Calu3 (cell line): ENCODE measurements around the gene SCAMP4. TPM values are rescaled to one million over a fixed set of nuclear protein-coding genes. Genes with fewer than 3 reads are reported as not detected.

ENCODE experiments used
- BruUV-seq: library from RNA; stranded (reverse); fragments of 400-500 nt; replicated peaks from 2 replicates; lab custom pipeline; 2021; lab: Mats Ljungman, UMichigan
- CTCF ChIA-PET: fragments of 300-600 bp; sonication (Branson Sonifier 250); formaldehyde crosslinking; loops from one replicate; lab custom pipeline; 2022; ENCODE audit warnings: antibody characterized with exemption; lab: Charles Lee
- DNase-seq: peaks from one replicate; pipeline ENCODE4 v3.0.0; 2022
- H3K27ac Mint-ChIP-seq: one replicate; pipeline ENCODE4 v1.8.0; 2022; ENCODE audit warnings: mixed read lengths; ENCODE audit not compliant: unreplicated experiment
- H3K27me3 Mint-ChIP-seq: one replicate; pipeline ENCODE4 v1.8.0; 2022; ENCODE audit warnings: mixed read lengths; ENCODE audit not compliant: unreplicated experiment
- H3K36me3 Mint-ChIP-seq: one replicate; pipeline ENCODE4 v1.8.0; 2022; ENCODE audit warnings: mild to moderate bottlenecking, moderate library complexity, mixed read lengths; ENCODE audit not compliant: insufficient read depth, unreplicated experiment
- H3K4me1 Mint-ChIP-seq: one replicate; pipeline ENCODE4 v1.8.0; 2022; ENCODE audit warnings: mild to moderate bottlenecking, low read depth, mixed read lengths; ENCODE audit not compliant: unreplicated experiment
- H3K4me3 Mint-ChIP-seq: one replicate; pipeline ENCODE4 v1.8.0; 2022; ENCODE audit warnings: mild to moderate bottlenecking, low read depth, moderate library complexity, mixed read lengths; ENCODE audit not compliant: unreplicated experiment
- H3K9me3 Mint-ChIP-seq: one replicate; pipeline ENCODE4 v1.8.0; 2022; ENCODE audit warnings: low read depth, mixed read lengths; ENCODE audit not compliant: unreplicated experiment
- CTCF ChIP-seq: fragments of 200-600 bp; IDR thresholded peaks from one replicate; pipeline ENCODE4 v1.8.0; 2022; ENCODE audit warnings: antibody characterized with exemption; ENCODE audit not compliant: unreplicated experiment
- intact Hi-C: fragments of 100-400 bp; cut with micrococcal nuclease; formaldehyde crosslinking; loops from one replicate; pipeline ENCODE4 v1.10.0; 2022; ENCODE audit not compliant: unreplicated experiment
- total RNA-seq: library from RNA; stranded (reverse); gene quantifications from 2 replicates; pipeline ENCODE4 v1.2.3, GENCODE V29; 2022

The SCAMP4 gene
- total RNA-seq, 1 experiment from 2014 or later = 64.2 TPM

GRCh38 chr19:1953037-1953436 lies 47.8 kb downstream of the SCAMP4 start:
- CTCF ChIA-PET = interaction anchor here (0.8 kb wide), 1 partner anchor 29 kb away, joined by 4 read pairs; no protein-coding TSS in a partner anchor
- Mint-ChIP-seq H3K9me3 (no peaks in the 10 kb centered on the region), H3K4me1 (no peaks in the 10 kb centered on the region), H3K27ac (no peak overlapping the region), H3K36me3 (peaks cover 4% of the 10 kb centered on the region), H3K4me3 (no peak overlapping the region), H3K27me3 (no peaks in the 10 kb centered on the region)
- TF ChIP-seq CTCF = no peak
- DNase-seq = no peak
- intact Hi-C loops = no loop called here
- no TSS peak for BruUV-seq

GRCh38 chr19:1953441-1954094 lies 48.4 kb downstream of the SCAMP4 start:
- Mint-ChIP-seq H3K36me3 (peaks cover 4% of the 10 kb centered on the region), H3K27me3 (no peaks in the 10 kb centered on the region), H3K9me3 (no peaks in the 10 kb centered on the region), H3K4me3 (no peak overlapping the region), H3K4me1 (no peaks in the 10 kb centered on the region), H3K27ac (no peak overlapping the region)
- no TSS peak for BruUV-seq
- intact Hi-C loops = no loop called here
- no peak for DNase-seq
- TF ChIP-seq CTCF = no peak
- CTCF ChIA-PET = no interaction called here

GRCh38 chr19:1954532-1954933 lies 49.3 kb downstream of the SCAMP4 start:
- intact Hi-C loops = no loop called here
- H3K4me1 Mint-ChIP-seq = no peaks in the 10 kb centered on the region
- H3K36me3 Mint-ChIP-seq = peaks cover 5% of the 10 kb centered on the region
- BruUV-seq = no TSS peak
- DNase-seq = no peak
- no peak overlapping the region for H3K27ac Mint-ChIP-seq
- CTCF ChIA-PET = no interaction called here
- H3K4me3 Mint-ChIP-seq = no peak overlapping the region
- no peaks in the 10 kb centered on the region for H3K27me3 Mint-ChIP-seq
- H3K9me3 Mint-ChIP-seq = no peaks in the 10 kb centered on the region
- no peak for TF ChIP-seq CTCF

GRCh38 chr19:1955171-1956121 lies 50.2 kb downstream of the SCAMP4 start:
- intact Hi-C loops = no loop called here
- CTCF ChIA-PET = interaction anchor here (0.6 to 1.0 kb wide), 2 partner anchors 7 to 52 kb away, joined by 4 read pairs; no protein-coding TSS in a partner anchor
- H3K36me3 Mint-ChIP-seq = peaks cover 10% of the 10 kb centered on the region
- H3K4me1 Mint-ChIP-seq = no peaks in the 10 kb centered on the region
- BruUV-seq = no TSS peak
- no peak overlapping the region for H3K4me3 Mint-ChIP-seq
- H3K27ac Mint-ChIP-seq = no peak overlapping the region
- H3K27me3 Mint-ChIP-seq = no peaks in the 10 kb centered on the region
- DNase-seq = no peak
- H3K9me3 Mint-ChIP-seq = no peaks in the 10 kb centered on the region
- no peak for TF ChIP-seq CTCF
